ENCODE measurements around the gene KIF2A.

DNA sequence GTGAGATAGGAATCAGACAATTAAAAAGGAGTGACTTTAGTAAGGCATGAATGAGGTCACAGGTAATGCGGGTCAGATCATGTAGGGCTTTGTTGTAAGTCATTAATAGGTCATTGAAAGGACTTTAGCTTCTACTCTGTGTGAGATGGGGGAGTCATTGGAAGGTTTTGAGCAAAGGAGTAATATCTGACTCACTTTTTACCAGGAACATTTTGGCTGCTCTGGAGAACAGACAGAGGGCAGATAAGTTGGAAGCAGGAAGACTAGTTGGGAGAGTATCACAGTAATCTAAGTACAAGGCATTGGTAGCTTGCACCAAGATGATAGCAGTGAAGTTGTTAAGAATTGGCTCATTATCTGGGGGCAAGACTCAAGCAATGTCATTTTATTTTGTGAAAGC lies 37.4 kb downstream of the KIF2A start:
- TF ChIP-seq, protein P1, sequence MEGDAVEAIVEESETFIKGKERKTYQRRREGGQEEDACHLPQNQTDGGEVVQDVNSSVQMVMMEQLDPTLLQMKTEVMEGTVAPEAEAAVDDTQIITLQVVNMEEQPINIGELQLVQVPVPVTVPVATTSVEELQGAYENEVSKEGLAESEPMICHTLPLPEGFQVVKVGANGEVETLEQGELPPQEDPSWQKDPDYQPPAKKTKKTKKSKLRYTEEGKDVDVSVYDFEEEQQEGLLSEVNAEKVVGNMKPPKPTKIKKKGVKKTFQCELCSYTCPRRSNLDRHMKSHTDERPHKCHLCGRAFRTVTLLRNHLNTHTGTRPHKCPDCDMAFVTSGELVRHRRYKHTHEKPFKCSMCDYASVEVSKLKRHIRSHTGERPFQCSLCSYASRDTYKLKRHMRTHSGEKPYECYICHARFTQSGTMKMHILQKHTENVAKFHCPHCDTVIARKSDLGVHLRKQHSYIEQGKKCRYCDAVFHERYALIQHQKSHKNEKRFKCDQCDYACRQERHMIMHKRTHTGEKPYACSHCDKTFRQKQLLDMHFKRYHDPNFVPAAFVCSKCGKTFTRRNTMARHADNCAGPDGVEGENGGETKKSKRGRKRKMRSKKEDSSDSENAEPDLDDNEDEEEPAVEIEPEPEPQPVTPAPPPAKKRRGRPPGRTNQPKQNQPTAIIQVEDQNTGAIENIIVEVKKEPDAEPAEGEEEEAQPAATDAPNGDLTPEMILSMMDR (IDR thresholded peaks at IDR 0.05) = no peak
- no peak for TF ChIP-seq POLR2A (IDR thresholded peaks at IDR 0.05)

Data from body of pancreas (tissue), 4 donors.